Activated CD4-positive, alpha-beta T cell treated with anti-CD3 and anti-CD28 coated beads, Interleukin-2, amount 10 ng/mL, durations not matched to agents 7 days and 5 days (primary cell): ENCODE data around the gene MUC13. TPM values are rescaled to one million over a fixed set of nuclear protein-coding genes. Genes with fewer than 3 reads are reported as not detected.

Source experiments
- CTCF ChIA-PET: fragments of 350-600 bp; sonication (Branson Sonifier 250); formaldehyde crosslinking; loops from one replicate; lab custom pipeline; 2021; ENCODE audit warnings: antibody characterized with exemption; lab: Charles Lee
- POLR2A ChIA-PET: fragments of 350-600 bp; sonication (Branson Sonifier 250); formaldehyde crosslinking; loops from one replicate; lab custom pipeline; 2021; ENCODE audit warnings: antibody characterized with exemption; lab: Charles Lee
- DNase-seq: peaks from one replicate; pipeline ENCODE4 v3.0.0-alpha.2; 2020
- H3K27ac Mint-ChIP-seq: one replicate; pipeline ENCODE4 v1.8.0; 2021; ENCODE audit warnings: mild to moderate bottlenecking, moderate library complexity, mixed read lengths
- H3K27me3 Mint-ChIP-seq: one replicate; pipeline ENCODE4 v1.8.0; 2021; ENCODE audit warnings: mixed read lengths
- H3K36me3 Mint-ChIP-seq: one replicate; pipeline ENCODE4 v1.8.0; 2021; ENCODE audit warnings: low read depth, mixed read lengths
- H3K4me1 Mint-ChIP-seq: one replicate; pipeline ENCODE4 v1.8.0; 2021; ENCODE audit warnings: mixed read lengths
- H3K4me3 Mint-ChIP-seq: one replicate; pipeline ENCODE4 v1.8.0; 2021; ENCODE audit warnings: mild to moderate bottlenecking, moderate library complexity, mixed read lengths
- H3K9me3 Mint-ChIP-seq: one replicate; pipeline ENCODE4 v1.8.0; 2021; ENCODE audit warnings: mixed read lengths
- total RNA-seq, 2 experiments: library from RNA; stranded (reverse); gene quantifications; one replicate each; pipeline ENCODE4 v1.2.3, GENCODE V29; 2021

The MUC13 gene
- total RNA-seq, 2 experiments from 2014 or later: not detected

DNA sequence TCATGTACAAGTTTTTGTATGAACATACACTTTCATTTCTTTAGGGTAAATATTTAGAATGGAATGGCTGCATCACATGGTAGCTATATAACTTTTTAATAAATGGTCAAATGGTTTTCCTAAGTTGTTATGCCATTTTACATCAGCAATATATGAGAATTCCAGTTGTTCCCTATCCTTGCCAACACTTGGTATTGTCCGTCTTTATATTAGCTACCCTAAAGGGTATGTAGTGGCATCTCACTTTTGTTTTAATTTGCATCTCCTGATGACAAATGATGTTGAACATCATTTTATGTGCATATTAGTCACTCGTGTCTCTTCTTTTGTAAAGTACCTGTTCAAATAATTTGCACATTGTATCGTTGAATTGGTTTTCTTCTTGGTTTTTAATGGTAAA, 2.5 kb upstream of the MUC13 start:
- Mint-ChIP-seq H3K36me3 (no peaks in the 10 kb centered on the region), H3K27me3 (peaks cover 27% of the 10 kb centered on the region), H3K4me3 (no peak overlapping the region), H3K9me3 (no peaks in the 10 kb centered on the region), H3K27ac (no peak overlapping the region), H3K4me1 (no peaks in the 10 kb centered on the region)
- CTCF ChIA-PET: no interaction called here
- no peak for DNase-seq
- POLR2A ChIA-PET: no interaction called here

DNA sequence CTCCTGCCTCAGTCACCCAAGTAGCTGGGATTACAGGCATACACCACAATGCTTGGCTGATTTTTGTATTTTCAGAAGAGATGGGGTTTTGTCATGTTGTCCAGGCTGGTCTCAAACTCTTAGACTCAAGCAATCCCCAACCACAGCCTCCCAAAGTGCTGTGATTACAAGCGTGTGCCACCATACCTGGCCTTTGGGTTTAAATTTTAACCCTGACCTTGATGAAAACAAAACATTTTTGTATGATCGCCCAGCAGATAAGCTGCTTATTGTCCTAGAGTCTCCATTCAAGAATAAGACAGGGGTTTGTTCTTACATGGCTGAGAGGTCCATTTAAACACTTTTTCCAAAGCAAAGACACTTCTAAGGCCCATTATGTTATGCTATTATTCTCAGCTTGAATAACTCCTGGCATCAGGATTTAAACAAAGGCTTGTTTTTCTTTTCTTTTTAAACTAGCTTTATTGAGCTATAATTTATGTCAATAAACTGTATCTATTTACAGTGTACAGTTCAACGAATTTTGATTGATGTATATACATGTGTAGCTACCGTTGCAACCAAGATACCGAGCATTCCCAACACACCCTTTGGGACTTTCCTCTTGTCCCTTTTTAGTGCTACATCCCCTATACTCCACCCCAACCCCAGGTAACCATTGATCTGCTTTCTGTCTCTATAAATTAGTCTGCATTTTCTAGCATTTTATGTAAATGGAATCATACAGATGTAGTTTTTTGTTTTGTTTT, 1.4 kb upstream of the MUC13 start:
- Mint-ChIP-seq H3K27me3 (peaks cover 29% of the 10 kb centered on the region), H3K4me3 (no peak overlapping the region), H3K9me3 (no peaks in the 10 kb centered on the region), H3K36me3 (no peaks in the 10 kb centered on the region), H3K4me1 (no peaks in the 10 kb centered on the region), H3K27ac (no peak overlapping the region)
- no peak for DNase-seq
- ChIA-PET POLR2A (no interaction called here), CTCF (interaction anchor here (0.6 to 1.1 kb wide), 3 partner anchors 52 to 555 kb away, joined by 3 to 4 read pairs (median 4); no protein-coding TSS in a partner anchor)

GRCh38 chr3:124935264-124935663, 713 bp upstream of the MUC13 start:
- DNase-seq: no peak
- no peak overlapping the region for H3K4me3 Mint-ChIP-seq
- POLR2A ChIA-PET: no interaction called here
- CTCF ChIA-PET: interaction anchor here (0.6 to 1.1 kb wide), 3 partner anchors 53 to 555 kb away, joined by 3 to 4 read pairs (median 4); no protein-coding TSS in a partner anchor
- H3K27ac Mint-ChIP-seq: no peak overlapping the region
- H3K4me1 Mint-ChIP-seq: no peaks in the 10 kb centered on the region
- no peaks in the 10 kb centered on the region for H3K36me3 Mint-ChIP-seq
- H3K27me3 Mint-ChIP-seq: peaks cover 33% of the 10 kb centered on the region
- H3K9me3 Mint-ChIP-seq: no peaks in the 10 kb centered on the region

GRCh38 chr3:124928333-124929202, 6.0 kb downstream of the MUC13 start:
- no peak overlapping the region for H3K4me3 Mint-ChIP-seq
- H3K27me3 Mint-ChIP-seq: peaks cover 40% of the 10 kb centered on the region
- peaks cover 4% of the 10 kb centered on the region for H3K4me1 Mint-ChIP-seq
- CTCF ChIA-PET: interaction anchor here (0.8 to 1.7 kb wide), 3 partner anchors 27 to 709 kb away, joined by 3 to 5 read pairs (median 3); no protein-coding TSS in a partner anchor
- H3K36me3 Mint-ChIP-seq: no peaks in the 10 kb centered on the region
- no peak overlapping the region for H3K27ac Mint-ChIP-seq
- H3K9me3 Mint-ChIP-seq: no peaks in the 10 kb centered on the region
- DNase-seq: peak; percentile 74
- POLR2A ChIA-PET: no interaction called here

DNA sequence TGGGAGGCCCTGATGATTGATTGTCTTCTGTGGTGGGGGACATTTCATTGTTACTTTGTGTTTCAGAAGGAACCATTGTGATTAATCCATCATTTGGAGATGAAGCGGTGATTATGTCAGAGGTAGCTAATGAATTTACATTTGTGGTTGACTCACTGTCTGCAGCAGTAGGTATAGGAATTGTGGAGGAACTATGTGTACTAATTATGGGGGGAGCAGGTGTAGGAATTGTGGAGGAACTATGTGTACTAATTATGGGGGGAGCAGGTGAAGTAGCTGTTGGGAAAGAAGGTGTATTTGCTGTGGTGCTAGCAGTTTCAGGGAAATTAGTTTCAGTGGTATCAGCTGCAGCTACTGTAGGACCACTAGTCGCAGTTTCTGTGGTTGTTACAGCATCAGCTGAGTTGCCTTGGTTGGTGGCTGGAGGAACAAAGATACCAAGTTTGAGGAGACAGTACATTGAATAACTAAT, 6.9 kb downstream of the MUC13 start:
- Mint-ChIP-seq H3K27ac (no peak overlapping the region), H3K4me1 (peaks cover 4% of the 10 kb centered on the region), H3K36me3 (no peaks in the 10 kb centered on the region), H3K4me3 (no peak overlapping the region), H3K27me3 (peaks cover 37% of the 10 kb centered on the region), H3K9me3 (no peaks in the 10 kb centered on the region)
- DNase-seq: no peak
- POLR2A ChIA-PET: no interaction called here
- CTCF ChIA-PET: interaction anchor here (0.6 to 1.7 kb wide), 4 partner anchors 16 to 398 kb away, joined by 3 to 5 read pairs (median 3); no protein-coding TSS in a partner anchor

DNA sequence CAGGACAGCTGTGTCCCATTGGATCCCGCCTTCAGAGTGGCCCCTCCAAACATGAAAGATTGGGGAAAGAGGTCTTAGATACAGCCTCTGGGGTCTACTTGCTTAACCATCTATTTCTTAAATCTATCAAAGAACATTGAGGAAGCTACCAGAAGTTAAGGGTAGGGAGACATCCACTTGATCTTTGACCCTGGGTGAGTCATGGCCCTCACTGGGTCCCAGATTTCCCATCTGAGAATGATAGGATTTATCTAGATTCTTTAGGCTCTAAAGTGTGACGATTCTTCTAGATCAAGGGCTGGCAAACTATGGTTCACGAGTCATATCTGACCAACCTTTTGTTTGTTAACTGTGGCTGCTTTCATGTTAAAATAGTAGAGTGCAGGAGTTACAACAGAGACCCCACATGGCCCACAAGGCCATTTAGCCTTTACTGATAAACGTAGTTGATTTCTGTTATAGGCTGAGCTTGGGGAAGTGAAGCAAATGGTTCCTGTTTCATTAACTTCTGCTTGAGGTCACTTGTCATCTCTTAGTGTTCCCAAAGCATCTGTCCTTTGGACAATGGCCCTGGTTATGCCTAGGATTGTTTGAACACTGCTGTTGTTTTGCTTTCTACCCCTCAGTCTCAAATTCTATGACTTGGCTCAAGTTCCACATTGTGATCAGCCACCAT, 8.0 kb downstream of the MUC13 start:
- Mint-ChIP-seq H3K9me3 (no peaks in the 10 kb centered on the region), H3K27ac (no peak overlapping the region), H3K4me3 (no peak overlapping the region), H3K36me3 (no peaks in the 10 kb centered on the region), H3K27me3 (peaks cover 41% of the 10 kb centered on the region), H3K4me1 (peaks cover 4% of the 10 kb centered on the region)
- ChIA-PET POLR2A (interaction anchor here (0.6 kb wide), 1 partner anchor 436 kb away, joined by 3 read pairs; no protein-coding TSS in a partner anchor), CTCF (interaction anchor here (1.0 kb wide), 1 partner anchor 17 kb away, joined by 3 read pairs; no protein-coding TSS in a partner anchor)
- DNase-seq: no peak

- POLR2A ChIA-PET: no interaction called here
- no peak overlapping the region for H3K27ac Mint-ChIP-seq
- no peaks in the 10 kb centered on the region for H3K9me3 Mint-ChIP-seq
- DNase-seq: no peak
- peaks cover 4% of the 10 kb centered on the region for H3K4me1 Mint-ChIP-seq
- no peak overlapping the region for H3K4me3 Mint-ChIP-seq
- no peaks in the 10 kb centered on the region for H3K36me3 Mint-ChIP-seq
- peaks cover 34% of the 10 kb centered on the region for H3K27me3 Mint-ChIP-seq
- CTCF ChIA-PET: interaction anchor here (0.7 to 0.9 kb wide), 2 partner anchors 13 to 24 kb away, joined by 3 to 4 read pairs; no protein-coding TSS in a partner anchor
Observed at GRCh38 chr3:124924741-124925140, 9.8 kb downstream of the MUC13 start.

DNA sequence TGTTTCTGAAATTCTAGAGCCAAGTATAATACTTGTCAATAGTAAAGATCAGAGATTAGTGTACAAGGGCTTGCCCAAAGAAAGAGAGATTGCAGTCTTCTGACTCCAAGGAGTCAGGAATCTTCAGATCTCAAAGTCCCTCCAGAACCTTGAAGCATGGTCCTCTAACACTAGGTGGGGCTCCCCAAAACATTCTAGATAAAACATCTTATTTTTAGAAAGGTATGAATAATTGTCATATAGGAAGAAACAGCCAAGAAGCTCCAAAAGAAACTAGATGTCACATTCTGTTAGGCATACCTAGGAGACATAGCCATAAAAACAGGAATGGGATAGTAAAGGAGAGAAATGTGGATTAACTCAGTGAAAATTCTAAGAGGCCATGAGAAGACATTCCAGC, 10.7 kb downstream of the MUC13 start:
- no peak for DNase-seq
- peaks cover 30% of the 10 kb centered on the region for H3K27me3 Mint-ChIP-seq
- POLR2A ChIA-PET: no interaction called here
- no peak overlapping the region for H3K4me3 Mint-ChIP-seq
- CTCF ChIA-PET: interaction anchor here (0.5 to 1.0 kb wide), 2 partner anchors 29 to 997 kb away, joined by 3 to 4 read pairs; no protein-coding TSS in a partner anchor
- no peaks in the 10 kb centered on the region for H3K36me3 Mint-ChIP-seq
- no peaks in the 10 kb centered on the region for H3K9me3 Mint-ChIP-seq
- H3K4me1 Mint-ChIP-seq: peaks cover 4% of the 10 kb centered on the region
- no peak overlapping the region for H3K27ac Mint-ChIP-seq

DNA sequence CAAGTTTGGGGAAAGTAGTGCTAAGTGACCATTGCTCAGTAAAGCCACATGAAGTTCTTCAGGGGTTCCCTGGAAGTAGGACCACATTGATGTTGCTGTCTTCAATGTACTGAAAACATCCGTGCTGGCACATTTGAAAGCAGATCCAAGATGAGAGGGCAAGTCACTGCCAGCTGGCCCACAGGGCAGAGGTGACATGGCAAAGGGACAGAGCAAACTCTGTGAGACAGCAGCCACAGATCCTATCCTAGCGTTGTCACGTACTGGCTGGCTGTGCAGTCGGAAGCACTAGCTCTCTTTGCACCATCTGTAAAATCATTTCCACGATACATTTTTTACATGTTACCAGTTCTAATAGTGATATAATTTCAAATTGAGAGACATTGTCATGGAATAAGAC, 13.8 kb downstream of the MUC13 start:
- Mint-ChIP-seq H3K4me1 (no peaks in the 10 kb centered on the region), H3K9me3 (no peaks in the 10 kb centered on the region), H3K4me3 (no peak overlapping the region), H3K36me3 (no peaks in the 10 kb centered on the region), H3K27ac (no peak overlapping the region), H3K27me3 (peaks cover 22% of the 10 kb centered on the region)
- ChIA-PET POLR2A (no interaction called here), CTCF (interaction anchor here (0.6 kb wide), 1 partner anchor 23 kb away, joined by 3 read pairs; no protein-coding TSS in a partner anchor)
- DNase-seq: no peak

DNA sequence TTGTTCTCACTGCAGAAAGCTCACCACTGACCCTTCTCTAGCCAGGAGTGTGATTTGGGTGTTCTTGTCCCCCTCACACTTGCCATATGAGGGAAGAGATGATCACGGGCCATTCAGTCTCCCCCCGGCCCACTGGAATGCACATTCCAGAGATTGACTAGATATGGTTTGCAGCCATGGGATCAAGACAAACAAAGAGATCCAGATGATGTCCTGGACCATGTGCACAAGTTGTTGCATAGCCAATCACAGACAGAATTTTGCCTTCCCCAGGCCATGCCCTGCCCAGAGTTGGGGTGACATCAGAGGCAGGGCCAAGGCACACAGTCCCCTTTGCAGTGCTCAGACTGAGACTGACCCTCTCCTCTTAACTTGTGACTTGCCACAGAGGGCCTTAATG, 14.8 kb downstream of the MUC13 start:
- CTCF ChIA-PET: interaction anchor here (0.5 to 0.6 kb wide), 2 partner anchors 34 to 59 kb away, joined by 3 read pairs; no protein-coding TSS in a partner anchor
- Mint-ChIP-seq H3K27ac (no peak overlapping the region), H3K4me3 (no peak overlapping the region), H3K36me3 (no peaks in the 10 kb centered on the region), H3K4me1 (no peaks in the 10 kb centered on the region), H3K27me3 (peaks cover 17% of the 10 kb centered on the region), H3K9me3 (no peaks in the 10 kb centered on the region)
- POLR2A ChIA-PET: no interaction called here
- no peak for DNase-seq

GRCh38 chr3:124918524-124918923, 16.0 kb downstream of the MUC13 start:
- CTCF ChIA-PET: interaction anchor here (1.1 kb wide), 1 partner anchor 17 kb away, joined by 5 read pairs; no protein-coding TSS in a partner anchor
- H3K4me1 Mint-ChIP-seq: no peaks in the 10 kb centered on the region
- DNase-seq: no peak

GRCh38 chr3:124916837-124917409, 17.6 kb downstream of the MUC13 start:
- no peaks in the 10 kb centered on the region for H3K9me3 Mint-ChIP-seq
- CTCF ChIA-PET: no interaction called here
- no peaks in the 10 kb centered on the region for H3K36me3 Mint-ChIP-seq
- H3K4me3 Mint-ChIP-seq: no peak overlapping the region
- H3K27me3 Mint-ChIP-seq: peaks cover 7% of the 10 kb centered on the region
- no peaks in the 10 kb centered on the region for H3K4me1 Mint-ChIP-seq
- POLR2A ChIA-PET: no interaction called here
- no peak for DNase-seq
- no peak overlapping the region for H3K27ac Mint-ChIP-seq

More at GRCh38 chr3:124918524-124918923, 16.0 kb downstream of the MUC13 start:
- peaks cover 10% of the 10 kb centered on the region for H3K27me3 Mint-ChIP-seq
- H3K4me3 Mint-ChIP-seq: no peak overlapping the region
- H3K27ac Mint-ChIP-seq: no peak overlapping the region
- no peaks in the 10 kb centered on the region for H3K9me3 Mint-ChIP-seq
- no peaks in the 10 kb centered on the region for H3K36me3 Mint-ChIP-seq
- POLR2A ChIA-PET: no interaction called here
